NCI-H187 (cell line): ENCODE measurements around the gene GAREM2.

Experiments used
- DNase-seq, 2 experiments: peaks; one replicate each; lab custom pipeline; 2025; lab: John Stamatoyannopoulos, UW

GAREM2 gene

GRCh38 chr2:26169681-26170414, 3.0 kb upstream of the GAREM2 start:
- DNase-seq, result no peak

DNA sequence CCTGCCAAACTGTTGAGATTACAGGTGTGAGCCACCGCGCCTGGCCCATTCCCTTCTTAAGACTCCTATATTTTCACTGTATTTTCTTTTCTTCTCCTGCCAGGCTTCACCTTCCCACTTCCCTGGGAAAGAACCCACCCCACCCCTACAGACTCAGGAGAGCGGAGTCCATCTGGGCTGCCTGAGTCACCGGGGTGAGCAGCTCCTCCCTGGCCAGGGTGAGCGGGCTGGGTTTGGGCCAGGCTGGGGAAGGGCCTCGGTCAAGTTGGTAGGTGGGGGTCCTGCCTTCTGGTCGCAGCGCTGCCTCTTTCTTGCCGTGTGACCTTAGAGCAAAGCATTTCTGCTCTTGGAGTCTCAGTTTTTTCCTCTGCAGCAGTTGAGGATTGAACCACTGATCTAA, 2.1 kb upstream of the GAREM2 start:
- no peak for DNase-seq

DNA sequence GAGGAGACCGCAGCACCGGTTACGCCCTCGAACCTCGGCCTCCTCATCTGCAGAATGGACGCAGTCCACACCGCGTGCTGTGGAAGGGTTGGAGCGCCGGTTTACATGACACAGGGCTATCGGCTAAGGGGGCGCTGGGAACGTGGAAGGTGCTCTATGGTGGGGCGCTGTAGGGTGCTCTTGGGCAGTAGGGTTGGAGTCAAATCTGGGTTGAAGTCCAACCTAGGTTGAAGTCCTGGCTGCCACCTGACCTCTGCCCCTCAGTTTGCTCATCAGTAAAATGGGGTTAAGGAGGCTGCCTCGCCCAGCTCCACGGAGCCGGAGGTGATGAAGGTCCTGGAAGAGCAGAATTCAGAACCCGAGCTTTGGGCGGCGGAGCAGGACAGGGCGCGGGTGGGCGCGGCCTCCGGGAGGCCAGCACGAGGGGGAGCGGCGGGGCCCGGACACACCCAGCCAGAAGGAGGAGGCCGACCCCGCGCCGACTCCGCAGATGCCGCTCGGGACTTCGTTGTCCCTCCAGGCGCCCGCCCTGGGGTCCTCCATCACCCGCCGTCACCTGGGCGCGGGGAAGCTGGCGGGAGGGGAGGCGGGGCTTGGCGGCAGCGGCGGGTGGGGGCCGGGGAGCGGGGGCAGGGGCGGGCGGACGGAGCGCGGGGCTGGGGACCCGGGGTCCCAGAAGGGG, 558 bp upstream of the GAREM2 start:
- no peak for DNase-seq

GRCh38 chr2:26173776-26174482, 1.0 kb downstream of the GAREM2 start:
- no peak for DNase-seq

DNA sequence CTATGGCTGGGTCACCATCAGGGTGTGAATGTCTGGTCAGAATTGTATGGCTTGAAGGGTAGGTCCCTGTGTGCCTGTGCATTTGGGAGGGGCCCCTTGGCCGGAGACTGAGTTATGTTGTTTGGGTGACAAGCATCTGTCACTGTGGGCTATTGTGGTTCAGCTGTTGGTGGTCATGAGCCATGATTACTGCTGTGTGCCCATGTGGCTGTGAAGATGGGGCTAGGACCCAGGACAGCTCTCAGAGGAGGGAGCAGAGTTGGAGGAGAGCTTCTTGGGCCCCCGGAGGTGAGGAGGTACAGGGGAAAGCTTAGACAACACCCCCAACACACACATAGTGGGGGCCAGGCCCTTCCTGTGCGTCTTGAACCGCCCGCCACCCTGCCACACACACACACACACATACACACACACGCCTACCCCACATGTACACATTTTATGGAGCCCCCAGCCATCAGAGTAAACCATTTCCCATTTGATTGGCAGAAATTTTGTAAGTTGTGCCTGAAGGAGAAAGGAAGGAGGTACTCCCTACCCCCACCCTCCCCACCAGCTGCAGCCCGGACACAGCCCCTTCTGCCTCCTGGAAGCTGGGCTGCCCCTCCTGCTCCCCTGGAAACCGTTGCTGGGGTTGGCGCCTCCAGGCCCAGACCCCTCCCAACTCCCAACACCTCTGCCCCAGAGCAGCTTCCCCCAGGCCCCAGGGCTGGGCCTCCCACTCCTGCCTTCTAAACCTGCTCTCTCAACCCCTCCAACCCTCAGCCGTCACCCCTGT, 2.0 kb downstream of the GAREM2 start:
- DNase-seq, result no peak

DNA sequence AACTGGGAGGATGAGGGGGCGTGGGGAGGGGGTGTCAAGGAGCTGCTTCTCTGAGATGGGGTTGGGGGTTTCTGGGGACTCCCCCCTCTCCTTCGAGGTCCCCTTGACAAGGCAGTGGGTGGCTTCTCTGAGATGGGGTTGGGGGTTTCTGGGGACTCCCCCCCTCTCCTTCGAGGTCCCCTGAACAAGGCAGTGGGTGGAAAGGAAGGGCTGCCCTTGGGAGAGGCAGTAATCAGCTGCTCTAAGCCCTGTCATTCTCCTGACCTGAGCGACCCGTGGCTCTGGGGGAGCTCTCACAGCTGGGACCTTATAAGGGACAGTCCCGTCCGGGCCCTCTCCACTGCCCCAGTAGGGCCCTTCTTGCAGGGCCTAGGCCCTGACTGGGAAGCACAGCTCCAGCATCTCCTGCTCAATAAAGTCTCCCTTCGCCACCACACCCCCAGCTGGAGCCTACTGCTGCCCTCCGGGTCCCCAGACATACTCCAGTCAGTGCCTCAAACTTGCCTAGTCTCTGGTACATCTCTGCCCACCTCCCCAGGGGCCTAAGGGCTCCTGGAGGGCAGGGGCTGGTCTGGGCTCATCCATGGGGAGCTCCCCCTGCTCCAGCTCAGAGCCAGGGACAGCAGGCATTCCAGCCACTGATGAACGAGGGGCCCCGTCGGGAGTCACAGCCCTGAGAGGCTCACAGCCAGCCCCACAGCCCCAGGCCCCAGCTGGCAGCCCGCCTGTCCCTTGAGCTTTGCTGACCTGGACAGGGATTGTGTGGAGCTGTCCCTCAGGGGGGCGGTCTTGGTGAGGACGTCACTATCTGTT, 2.8 kb downstream of the GAREM2 start:
- DNase-seq, result no peak

GRCh38 chr2:26176279-26176615, 3.4 kb downstream of the GAREM2 start:
- no peak for DNase-seq

DNA sequence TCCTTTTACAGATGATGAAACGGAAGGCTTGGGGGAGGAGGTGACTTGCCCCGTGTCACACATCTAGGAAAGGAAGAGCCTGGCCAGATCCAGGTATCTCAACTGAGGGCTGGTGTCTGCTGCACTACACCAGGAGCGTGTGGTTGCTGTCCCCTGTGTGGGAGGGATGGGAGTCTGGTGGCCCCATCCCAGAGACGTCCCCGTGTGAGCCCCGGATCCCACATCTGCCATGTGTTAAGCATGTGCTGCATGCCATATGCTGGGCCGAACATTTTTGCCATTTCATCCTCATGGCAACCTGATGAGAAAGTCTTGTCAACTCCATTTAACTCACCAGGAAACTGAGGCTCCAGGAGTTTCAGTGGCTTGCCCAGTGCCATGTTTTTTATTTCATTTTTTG, 4.2 kb downstream of the GAREM2 start:
- DNase-seq, result no peak

DNA sequence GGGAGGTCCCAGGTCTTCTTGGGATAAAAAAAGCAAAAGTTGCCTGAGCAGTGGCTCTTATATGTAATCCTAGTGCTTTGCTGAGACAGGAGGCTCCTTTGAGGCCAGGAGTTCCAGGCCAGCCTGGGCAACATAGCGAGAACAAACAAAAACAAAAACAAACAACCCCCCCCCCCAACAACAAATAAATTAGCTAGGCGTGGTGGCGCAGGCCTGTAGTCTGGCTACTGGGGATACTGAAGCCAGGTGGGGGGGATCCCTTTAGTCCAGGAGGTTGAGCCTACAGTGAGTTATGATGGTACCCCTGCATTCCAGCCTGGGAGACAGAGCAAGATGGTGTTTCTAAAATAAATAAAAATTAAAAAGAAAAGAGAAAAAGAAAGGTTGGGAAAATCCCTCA, 5.4 kb downstream of the GAREM2 start:
- DNase-seq, result no peak

DNA sequence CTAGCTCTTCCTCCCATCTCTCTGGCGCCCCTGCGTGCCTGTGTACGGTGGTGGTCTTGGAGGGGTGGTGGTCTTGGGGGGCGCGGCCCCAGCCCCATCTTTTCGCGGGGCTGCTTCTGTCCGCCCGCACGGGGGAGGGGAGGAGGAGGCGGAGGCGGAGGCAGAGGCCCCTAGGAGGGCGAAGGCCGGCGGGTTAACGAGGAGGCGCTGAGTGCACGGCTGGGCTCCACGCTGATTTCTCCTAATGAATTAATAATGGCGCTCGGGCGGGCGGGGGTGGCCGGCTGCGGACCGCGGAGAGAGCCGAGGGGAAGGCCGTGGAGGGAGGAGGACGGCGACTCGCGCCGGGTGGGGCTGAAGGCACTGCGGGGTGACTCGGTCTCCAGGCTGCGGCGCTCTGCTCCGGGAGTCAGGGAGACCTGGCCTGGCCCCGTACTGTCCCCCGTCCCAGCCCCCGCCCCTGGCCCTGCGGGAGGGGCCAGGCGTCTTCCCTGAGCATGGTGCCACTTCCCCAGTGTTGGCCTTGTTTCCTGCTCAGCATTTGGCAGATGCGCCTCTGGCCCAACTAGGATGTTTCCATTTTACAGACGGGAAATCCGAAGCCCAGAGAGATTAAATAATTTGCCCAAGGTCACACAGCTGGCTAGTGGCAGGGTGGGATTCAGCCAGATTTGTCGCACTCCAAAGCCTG, 6.0 kb downstream of the GAREM2 start:
- DNase-seq, result no peak

GRCh38 chr2:26179446-26179913, 6.6 kb downstream of the GAREM2 start:
- no peak for DNase-seq

GRCh38 chr2:26182441-26182840, 9.6 kb downstream of the GAREM2 start:
- no peak for DNase-seq

GRCh38 chr2:26182887-26183630, 10.2 kb downstream of the GAREM2 start:
- DNase-seq, result no peak

DNA sequence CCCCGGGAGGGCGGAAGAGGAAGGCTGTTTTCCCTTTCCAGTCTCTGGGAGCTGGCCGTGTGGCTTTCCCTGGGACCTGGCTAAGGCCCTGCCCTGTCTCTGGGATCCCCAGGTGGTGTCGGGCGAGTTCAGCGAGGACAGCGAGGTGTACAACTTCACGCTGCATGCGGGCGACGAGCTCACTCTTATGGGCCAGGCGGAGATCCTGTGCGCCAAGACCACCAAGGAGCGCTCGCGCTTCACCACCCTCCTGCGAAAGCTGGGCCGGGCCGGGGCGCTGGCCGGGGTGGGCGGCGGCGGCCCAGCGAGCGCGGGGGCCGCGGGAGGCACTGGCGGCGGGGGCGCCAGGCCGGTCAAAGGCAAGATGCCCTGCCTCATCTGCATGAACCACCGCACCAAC, 11.2 kb downstream of the GAREM2 start:
- DNase-seq, result no peak

DNA sequence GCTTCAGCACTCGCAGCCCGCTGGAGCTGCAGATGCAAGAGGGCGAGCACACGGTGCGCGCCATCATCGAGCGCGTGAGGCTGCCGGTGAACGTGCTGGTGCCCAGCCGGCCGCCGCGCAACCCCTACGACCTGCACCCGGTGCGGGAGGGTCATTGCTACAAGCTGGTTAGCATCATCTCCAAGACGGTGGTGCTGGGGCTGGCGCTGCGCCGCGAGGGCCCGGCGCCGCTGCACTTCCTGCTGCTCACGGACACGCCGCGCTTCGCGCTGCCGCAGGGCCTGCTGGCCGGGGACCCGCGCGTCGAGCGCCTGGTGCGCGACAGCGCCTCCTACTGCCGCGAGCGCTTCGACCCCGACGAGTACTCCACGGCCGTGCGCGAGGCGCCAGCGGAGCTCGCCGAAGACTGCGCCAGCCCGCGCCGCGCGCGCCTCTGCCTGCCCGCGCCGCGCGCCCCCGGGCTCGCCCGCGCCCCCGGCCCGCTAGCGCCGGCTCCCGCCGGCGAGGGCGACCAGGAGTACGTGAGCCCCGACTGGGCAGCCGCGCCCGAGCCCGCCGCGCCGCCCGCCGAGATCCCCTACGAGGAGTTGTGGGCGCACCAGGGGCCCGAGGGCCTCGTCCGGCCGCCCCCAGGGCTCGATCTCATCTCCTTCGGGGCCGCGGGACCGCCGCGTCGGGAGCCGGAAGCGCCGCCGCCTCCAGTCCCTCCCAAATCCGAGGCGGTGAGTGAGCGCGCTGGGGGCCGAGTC, 11.8 kb downstream of the GAREM2 start:
- DNase-seq, result peak; percentile 33 to 43

GRCh38 chr2:26185304-26185928, 12.5 kb downstream of the GAREM2 start:
- no peak for DNase-seq

DNA sequence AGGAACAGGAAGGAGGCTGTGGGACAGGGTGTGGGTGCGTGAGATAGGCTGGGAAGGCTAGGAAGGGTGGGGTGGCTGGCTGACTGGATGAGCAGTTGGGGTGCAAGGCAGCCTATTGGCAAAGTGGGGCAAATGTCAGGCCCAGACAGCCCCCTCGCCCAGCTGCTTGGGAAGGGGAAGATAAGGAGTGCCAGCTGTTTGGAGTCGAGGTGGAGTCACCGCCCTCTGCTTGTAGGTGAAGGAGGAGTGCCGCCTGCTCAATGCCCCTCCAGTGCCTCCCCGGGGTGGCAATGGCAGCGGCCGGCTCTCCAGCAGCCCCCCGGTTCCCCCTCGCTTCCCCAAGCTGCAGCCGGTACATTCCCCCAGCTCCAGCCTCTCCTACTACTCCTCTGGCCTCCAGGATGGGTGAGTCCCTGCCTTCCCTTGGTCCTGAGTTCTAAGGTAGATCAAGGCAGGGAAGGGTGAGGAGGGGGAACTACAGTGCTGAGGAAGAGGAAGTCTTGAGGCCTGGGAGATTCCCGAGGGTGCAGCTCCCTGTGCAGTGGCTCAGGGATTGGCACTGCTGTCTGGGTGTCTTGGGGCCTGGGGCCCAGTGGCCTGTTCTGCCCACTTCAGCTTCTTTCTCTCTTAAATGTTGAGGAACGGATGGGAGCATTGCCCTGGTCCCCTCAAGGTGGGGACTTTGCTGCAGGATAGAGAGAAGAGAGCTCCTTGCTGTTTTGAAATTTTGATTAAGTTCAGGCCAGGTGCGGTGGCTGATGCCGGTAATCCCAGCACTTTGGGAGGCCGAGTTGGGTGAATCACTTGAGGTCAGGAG, 13.3 kb downstream of the GAREM2 start:
- no peak for DNase-seq

- DNase-seq, result no peak
Measured at GRCh38 chr2:26187114-26187513, 14.2 kb downstream of the GAREM2 start.
